SJSA1 (cell line): ENCODE data around the gene OR4L1. TPM values are rescaled to one million over a fixed set of nuclear protein-coding genes. Genes with fewer than 3 reads are reported as not detected.
"Not testable (repeated sequence)": the region's sequence is repeated elsewhere in the genome, so short reads cannot be mapped to it uniquely, and the experiment has no call there.

Experiments
- DNase-seq, 2 experiments: peaks; one replicate each; pipeline ENCODE4 v3.0.0-alpha.2; 2015 to 2020; ENCODE audit warnings: low spot score in 2 of 2, low read depth in 1 of 2
- H3K27ac ChIP-seq: fragments of 250-450 bp; sonication (Bioruptor Pico); 2 replicates; pipeline ENCODE4 v1.5.1; 2020; ENCODE audit warnings: mild to moderate bottlenecking, moderate library complexity
- H3K27me3 ChIP-seq: fragments of 250-450 bp; sonication (Bioruptor Pico); replicated peaks from 2 replicates; pipeline ENCODE4 v1.5.1; 2020; ENCODE audit warnings: mild to moderate bottlenecking, moderate library complexity
- H3K36me3 ChIP-seq: fragments of 250-450 bp; sonication (Bioruptor Pico); 2 replicates; pipeline ENCODE4 v1.5.1; 2020; ENCODE audit warnings: mild to moderate bottlenecking
- H3K4me1 ChIP-seq: fragments of 250-450 bp; sonication (Bioruptor Pico); replicated peaks from 2 replicates; pipeline ENCODE4 v1.6.1; 2021; ENCODE audit warnings: mild to moderate bottlenecking
- H3K4me3 ChIP-seq: fragments of 250-450 bp; sonication (Bioruptor Pico); 2 replicates; pipeline ENCODE4 v1.5.1; 2020; ENCODE audit warnings: mild to moderate bottlenecking
- H3K9me3 ChIP-seq: fragments of 250-450 bp; sonication (Bioruptor Pico); replicated peaks from 2 replicates; pipeline ENCODE4 v1.5.1; 2020; ENCODE audit warnings: mild to moderate bottlenecking
- total RNA-seq: library from RNA; depleted of rRNA; stranded (reverse); fragments of >200 nt; shearing (Covaris generic); gene quantifications from 2 replicates; pipeline ENCODE4 v1.2.3, GENCODE V29; 2014; rRNA removed

The OR4L1 gene
- total RNA-seq, result not detected in 2 replicates

- Histone ChIP-seq H3K27me3 (no peaks in the 10 kb centered on the region), H3K4me1 (no peaks in the 10 kb centered on the region), H3K4me3 (no peak within 1 kb of the TSS), H3K9me3 (no peaks in the 10 kb centered on the region; the same call in 1 of the 2 replicates), H3K27ac (no peak within 1 kb of the TSS), H3K36me3 (no peaks in the 10 kb centered on the region)
- no peak for DNase-seq
These were observed at the start of gene OR4L1 for GRCh38 chr14:20059745-20060144. Gene OR4L1, plus strand, starts transcription at chr14:20060045. Its CDS starts 0 bp downstream, at chr14:20060045.

- H3K27me3 ChIP-seq, result no peaks in the 10 kb centered on the region
- H3K4me3 ChIP-seq, result no peak within 1 kb of the TSS
- no peak for DNase-seq
- no peak within 1 kb of the TSS for H3K27ac ChIP-seq
- no peaks in the 10 kb centered on the region for H3K36me3 ChIP-seq
- H3K9me3 ChIP-seq, result no peaks in the 10 kb centered on the region
- H3K4me1 ChIP-seq, result no peaks in the 10 kb centered on the region
These were observed 40.5 kb upstream of the OR4L1 start, which contains the start of gene OR4K14 for GRCh38 chr14:20019257-20019865. Gene OR4K14, minus strand, starts transcription at chr14:20019307. Its CDS starts 4,114 bp downstream, at chr14:20015193.

GRCh38 chr14:20031058-20031457 lies 28.8 kb upstream of the OR4L1 start:
- Histone ChIP-seq H3K4me3 (no peak overlapping the region), H3K4me1 (no peaks in the 10 kb centered on the region), H3K27me3 (no peaks in the 10 kb centered on the region), H3K36me3 (no peaks in the 10 kb centered on the region), H3K9me3 (no peaks in the 10 kb centered on the region), H3K27ac (no peak overlapping the region)
- no peak for DNase-seq

- no peaks in the 10 kb centered on the region for H3K9me3 ChIP-seq
These were observed 24.4 kb upstream of the OR4L1 start for GRCh38 chr14:20035449-20035848.

GRCh38 chr14:20035938-20036337 lies 23.9 kb upstream of the OR4L1 start, which contains the start of gene OR4K13:
Gene OR4K13, minus strand, starts transcription at chr14:20036038. Its CDS starts 1,280 bp downstream, at chr14:20034758.
- no peak for DNase-seq
- H3K36me3 ChIP-seq, result no peaks in the 10 kb centered on the region
- H3K9me3 ChIP-seq, result no peaks in the 10 kb centered on the region
- no peak within 1 kb of the TSS for H3K4me3 ChIP-seq
- H3K27ac ChIP-seq, result no peak within 1 kb of the TSS
- no peaks in the 10 kb centered on the region for H3K27me3 ChIP-seq
- no peaks in the 10 kb centered on the region for H3K4me1 ChIP-seq

More at GRCh38 chr14:20035449-20035848, 24.4 kb upstream of the OR4L1 start:
- no peaks in the 10 kb centered on the region for H3K27me3 ChIP-seq
- H3K4me1 ChIP-seq, result no peaks in the 10 kb centered on the region
- H3K36me3 ChIP-seq, result no peaks in the 10 kb centered on the region
- no peak overlapping the region for H3K4me3 ChIP-seq
- H3K27ac ChIP-seq, result no peak overlapping the region
- DNase-seq, result no peak

- Histone ChIP-seq H3K4me3 (no peak overlapping the region), H3K36me3 (no peaks in the 10 kb centered on the region), H3K27ac (no peak overlapping the region), H3K9me3 (no peaks in the 10 kb centered on the region), H3K27me3 (no peaks in the 10 kb centered on the region), H3K4me1 (no peaks in the 10 kb centered on the region)
- DNase-seq, result no peak
These were observed 15.6 kb upstream of the OR4L1 start for GRCh38 chr14:20044243-20044642.

- Histone ChIP-seq H3K27me3 (no peaks in the 10 kb centered on the region), H3K4me3 (no peak overlapping the region), H3K9me3 (no peaks in the 10 kb centered on the region), H3K36me3 (no peaks in the 10 kb centered on the region), H3K27ac (no peak overlapping the region), H3K4me1 (no peaks in the 10 kb centered on the region)
- DNase-seq, result no peak
These were observed 11.6 kb upstream of the OR4L1 start for GRCh38 chr14:20048202-20048601.

GRCh38 chr14:20092050-20092449 lies 32.2 kb downstream of the OR4L1 start:
- H3K4me1 ChIP-seq, result no peaks in the 10 kb centered on the region
- H3K36me3 ChIP-seq, result no peaks in the 10 kb centered on the region
- no peaks in the 10 kb centered on the region for H3K27me3 ChIP-seq
- no peak overlapping the region for H3K4me3 ChIP-seq
- H3K27ac ChIP-seq, result no peak overlapping the region
- H3K9me3 ChIP-seq, result no peaks in the 10 kb centered on the region
- no peak for DNase-seq

- H3K4me3 ChIP-seq, result no peak overlapping the region
- no peaks in the 10 kb centered on the region for H3K27me3 ChIP-seq
- no peaks in the 10 kb centered on the region for H3K36me3 ChIP-seq
- no peaks in the 10 kb centered on the region for H3K4me1 ChIP-seq
- no peak overlapping the region for H3K27ac ChIP-seq
- no peak for DNase-seq
- no peaks in the 10 kb centered on the region for H3K9me3 ChIP-seq
These were observed 33.6 kb downstream of the OR4L1 start for GRCh38 chr14:20093442-20093841.

GRCh38 chr14:20098926-20099770 lies 39.3 kb downstream of the OR4L1 start:
- H3K36me3 ChIP-seq, H3K4me1 ChIP-seq, DNase-seq, H3K9me3 ChIP-seq, H3K27me3 ChIP-seq, H3K27ac ChIP-seq, H3K4me3 ChIP-seq: not testable (repeated sequence)

GRCh38 chr14:20110438-20110837 lies 50.6 kb downstream of the OR4L1 start, which contains the start of gene OR4K17:
Gene OR4K17, plus strand, starts transcription at chr14:20110739. Its CDS starts 6,761 bp downstream, at chr14:20117500.
- Histone ChIP-seq H3K36me3 (no peaks in the 10 kb centered on the region), H3K4me3 (no peak within 1 kb of the TSS), H3K9me3 (no peaks in the 10 kb centered on the region), H3K4me1 (no peaks in the 10 kb centered on the region), H3K27me3 (no peaks in the 10 kb centered on the region), H3K27ac (no peak within 1 kb of the TSS)
- no peak for DNase-seq
